ENCODE measurements around the gene FAM117A. TPM values are rescaled to one million over a fixed set of nuclear protein-coding genes. Genes with fewer than 3 reads are reported as not detected.

The FAM117A gene
- total RNA-seq, 1 donor from 2014 or later: 11.9 TPM

DNA sequence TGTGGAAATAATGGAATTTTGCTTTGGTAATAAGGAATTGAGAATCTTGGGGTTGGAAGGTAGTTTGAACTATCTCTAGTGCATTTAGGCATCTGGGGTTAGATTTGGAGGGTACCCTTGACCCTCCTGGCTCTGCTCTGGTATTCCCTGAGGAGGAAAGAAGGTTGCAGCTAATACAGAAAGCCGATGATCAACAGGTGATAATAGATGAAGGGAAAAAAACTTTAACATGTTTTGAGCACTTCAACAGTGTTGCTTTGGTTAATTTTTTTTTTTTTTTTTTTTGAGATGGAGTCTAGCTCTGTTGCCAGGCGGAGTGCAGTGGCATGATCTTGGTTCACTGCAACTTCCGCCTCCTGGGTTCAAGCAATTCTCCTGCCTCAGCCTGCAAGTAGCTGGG lies 29.4 kb upstream of the FAM117A start:
- H3K4me3 Mint-ChIP-seq (ENCODE audit: unreplicated experiment): no peak overlapping the region
- no peak for TF ChIP-seq CTCF (IDR thresholded peaks at IDR 0.05; ENCODE audit: partially characterized antibody, unreplicated experiment)
- H3K27ac Mint-ChIP-seq (ENCODE audit: unreplicated experiment): no peak overlapping the region

GRCh38 chr17:49789243-49789578 lies 25.3 kb upstream of the FAM117A start:
- TF ChIP-seq CTCF (IDR thresholded peaks at IDR 0.05; ENCODE audit: partially characterized antibody, unreplicated experiment): no peak
- Mint-ChIP-seq H3K27me3 (ENCODE audit: unreplicated experiment) (peaks cover under 1% of the 10 kb centered on the region), H3K9me3 (ENCODE audit: unreplicated experiment) (peaks cover 2% of the 10 kb centered on the region), H3K27ac (ENCODE audit: unreplicated experiment) (no peak overlapping the region), H3K4me1 (ENCODE audit: low read depth, unreplicated experiment) (peaks cover 25% of the 10 kb centered on the region), H3K4me3 (ENCODE audit: unreplicated experiment) (peak overlapping the region; percentile 84), H3K36me3 (ENCODE audit: unreplicated experiment) (no peaks in the 10 kb centered on the region)
- no peak for DNase-seq

More for the DNA sequence above, 29.4 kb upstream of the FAM117A start:
- Mint-ChIP-seq H3K36me3 (ENCODE audit: unreplicated experiment) (no peaks in the 10 kb centered on the region), H3K27me3 (ENCODE audit: unreplicated experiment) (no peaks in the 10 kb centered on the region), H3K9me3 (ENCODE audit: unreplicated experiment) (peaks cover 2% of the 10 kb centered on the region), H3K4me1 (ENCODE audit: low read depth, unreplicated experiment) (peaks cover 13% of the 10 kb centered on the region)
- no peak for DNase-seq

- H3K36me3 Mint-ChIP-seq (ENCODE audit: unreplicated experiment): no peaks in the 10 kb centered on the region
- no peak for TF ChIP-seq CTCF (IDR thresholded peaks at IDR 0.05; ENCODE audit: partially characterized antibody, unreplicated experiment)
- peaks cover 2% of the 10 kb centered on the region for H3K9me3 Mint-ChIP-seq (ENCODE audit: unreplicated experiment)
Observed at GRCh38 chr17:49788478-49789242, 24.7 kb upstream of the FAM117A start, which contains the start of gene KAT7. Gene KAT7 (plus strand): TSS chr17:49788681. CDS start chr17:49788835, 154 bp downstream.

GRCh38 chr17:49787884-49788477 lies 24.1 kb upstream of the FAM117A start:
- Mint-ChIP-seq H3K36me3 (ENCODE audit: unreplicated experiment) (no peaks in the 10 kb centered on the region), H3K4me1 (ENCODE audit: low read depth, unreplicated experiment) (peaks cover 36% of the 10 kb centered on the region)
- TF ChIP-seq CTCF (IDR thresholded peaks at IDR 0.05; ENCODE audit: partially characterized antibody, unreplicated experiment): no peak

More at GRCh38 chr17:49788478-49789242, 24.7 kb upstream of the FAM117A start, which contains the start of gene KAT7:
- Mint-ChIP-seq H3K4me3 (ENCODE audit: unreplicated experiment) (peak within 1 kb of the TSS; percentile 84), H3K27ac (ENCODE audit: unreplicated experiment) (peak within 1 kb of the TSS; percentile 81), H3K4me1 (ENCODE audit: low read depth, unreplicated experiment) (peaks cover 30% of the 10 kb centered on the region), H3K27me3 (ENCODE audit: unreplicated experiment) (peaks cover 2% of the 10 kb centered on the region)
- peak; percentile 98 for DNase-seq

GRCh38 chr17:49784636-49785035 lies 20.7 kb upstream of the FAM117A start:
- peaks cover 6% of the 10 kb centered on the region for H3K27me3 Mint-ChIP-seq (ENCODE audit: unreplicated experiment)
- H3K4me1 Mint-ChIP-seq (ENCODE audit: low read depth, unreplicated experiment): peaks cover 44% of the 10 kb centered on the region
- peak overlapping the region; percentile 61 for H3K4me3 Mint-ChIP-seq (ENCODE audit: unreplicated experiment)
- H3K9me3 Mint-ChIP-seq (ENCODE audit: unreplicated experiment): peaks cover 5% of the 10 kb centered on the region
- no peak for DNase-seq
- H3K36me3 Mint-ChIP-seq (ENCODE audit: unreplicated experiment): no peaks in the 10 kb centered on the region
- H3K27ac Mint-ChIP-seq (ENCODE audit: unreplicated experiment): peak overlapping the region; percentile 93
- TF ChIP-seq CTCF (IDR thresholded peaks at IDR 0.05; ENCODE audit: partially characterized antibody, unreplicated experiment): no peak

More at GRCh38 chr17:49787884-49788477, 24.1 kb upstream of the FAM117A start:
- Mint-ChIP-seq H3K27me3 (ENCODE audit: unreplicated experiment) (peaks cover 4% of the 10 kb centered on the region), H3K9me3 (ENCODE audit: unreplicated experiment) (peaks cover 4% of the 10 kb centered on the region), H3K27ac (ENCODE audit: unreplicated experiment) (peak overlapping the region; percentile 81), H3K4me3 (ENCODE audit: unreplicated experiment) (peak overlapping the region; percentile 84)
- no peak for DNase-seq

All from glutamatergic neuron (in vitro differentiated cells).